HL-60 (cell line): ENCODE measurements around the gene SLC16A11.

Source experiments
- GABPA ChIP-seq: IDR thresholded peaks from 2 replicates; pipeline ENCODE4 v1.6.1; 2012; ENCODE audit warnings: low read depth
- POLR2AphosphoS5 ChIP-seq: IDR thresholded peaks from 2 replicates; pipeline ENCODE4 v1.6.1; 2012; ENCODE audit warnings: low read depth
- REST ChIP-seq: IDR thresholded peaks from 2 replicates; pipeline ENCODE4 v1.6.1; 2012; ENCODE audit warnings: low read depth; ENCODE audit not compliant: insufficient replicate concordance
- SPI1 ChIP-seq: IDR thresholded peaks from 2 replicates; pipeline ENCODE4 v1.6.1; 2012; ENCODE audit warnings: low read depth, mild to moderate bottlenecking, borderline replicate concordance
- TF ChIP-seq, protein P1 (sequence below): IDR thresholded peaks from one replicate; pipeline ENCODE4 v1.5.1; 2011; ENCODE audit warnings: low read length, control low read depth, inconsistent platforms; ENCODE audit not compliant: insufficient read depth

GRCh38 chr17:7016886-7017826 lies 26.7 kb downstream of the SLC16A11 start:
- TF ChIP-seq POLR2AphosphoS5 (no peak), REST (no peak), SPI1 (no peak), GABPA (no peak)
- TF ChIP-seq, protein P1, sequence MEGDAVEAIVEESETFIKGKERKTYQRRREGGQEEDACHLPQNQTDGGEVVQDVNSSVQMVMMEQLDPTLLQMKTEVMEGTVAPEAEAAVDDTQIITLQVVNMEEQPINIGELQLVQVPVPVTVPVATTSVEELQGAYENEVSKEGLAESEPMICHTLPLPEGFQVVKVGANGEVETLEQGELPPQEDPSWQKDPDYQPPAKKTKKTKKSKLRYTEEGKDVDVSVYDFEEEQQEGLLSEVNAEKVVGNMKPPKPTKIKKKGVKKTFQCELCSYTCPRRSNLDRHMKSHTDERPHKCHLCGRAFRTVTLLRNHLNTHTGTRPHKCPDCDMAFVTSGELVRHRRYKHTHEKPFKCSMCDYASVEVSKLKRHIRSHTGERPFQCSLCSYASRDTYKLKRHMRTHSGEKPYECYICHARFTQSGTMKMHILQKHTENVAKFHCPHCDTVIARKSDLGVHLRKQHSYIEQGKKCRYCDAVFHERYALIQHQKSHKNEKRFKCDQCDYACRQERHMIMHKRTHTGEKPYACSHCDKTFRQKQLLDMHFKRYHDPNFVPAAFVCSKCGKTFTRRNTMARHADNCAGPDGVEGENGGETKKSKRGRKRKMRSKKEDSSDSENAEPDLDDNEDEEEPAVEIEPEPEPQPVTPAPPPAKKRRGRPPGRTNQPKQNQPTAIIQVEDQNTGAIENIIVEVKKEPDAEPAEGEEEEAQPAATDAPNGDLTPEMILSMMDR = no peak
